AG09309 (cell line): ENCODE measurements around the gene HAUS8.
"Not testable (repeated sequence)": the region's sequence is repeated elsewhere in the genome, so short reads cannot be mapped to it uniquely, and the experiment has no call there.

Experiments
- DNase-seq: peaks from one replicate; pipeline ENCODE4 v3.0.0-alpha.2; 2010; ENCODE audit warnings: low read depth
- H3K4me3 ChIP-seq: 2 replicates; pipeline ENCODE4 v1.5.1; 2011; ENCODE audit warnings: mild to moderate bottlenecking, low read depth, low read length, moderate library complexity; ENCODE audit not compliant: control insufficient read depth
- TF ChIP-seq, protein P1 (sequence below): IDR thresholded peaks from 2 replicates; pipeline ENCODE4 v1.5.1; 2011; ENCODE audit warnings: mild to moderate bottlenecking, low read depth, low read length, inconsistent platforms; ENCODE audit not compliant: insufficient read depth, control insufficient read depth; ENCODE audit errors: missing control alignments

HAUS8 gene

DNA sequence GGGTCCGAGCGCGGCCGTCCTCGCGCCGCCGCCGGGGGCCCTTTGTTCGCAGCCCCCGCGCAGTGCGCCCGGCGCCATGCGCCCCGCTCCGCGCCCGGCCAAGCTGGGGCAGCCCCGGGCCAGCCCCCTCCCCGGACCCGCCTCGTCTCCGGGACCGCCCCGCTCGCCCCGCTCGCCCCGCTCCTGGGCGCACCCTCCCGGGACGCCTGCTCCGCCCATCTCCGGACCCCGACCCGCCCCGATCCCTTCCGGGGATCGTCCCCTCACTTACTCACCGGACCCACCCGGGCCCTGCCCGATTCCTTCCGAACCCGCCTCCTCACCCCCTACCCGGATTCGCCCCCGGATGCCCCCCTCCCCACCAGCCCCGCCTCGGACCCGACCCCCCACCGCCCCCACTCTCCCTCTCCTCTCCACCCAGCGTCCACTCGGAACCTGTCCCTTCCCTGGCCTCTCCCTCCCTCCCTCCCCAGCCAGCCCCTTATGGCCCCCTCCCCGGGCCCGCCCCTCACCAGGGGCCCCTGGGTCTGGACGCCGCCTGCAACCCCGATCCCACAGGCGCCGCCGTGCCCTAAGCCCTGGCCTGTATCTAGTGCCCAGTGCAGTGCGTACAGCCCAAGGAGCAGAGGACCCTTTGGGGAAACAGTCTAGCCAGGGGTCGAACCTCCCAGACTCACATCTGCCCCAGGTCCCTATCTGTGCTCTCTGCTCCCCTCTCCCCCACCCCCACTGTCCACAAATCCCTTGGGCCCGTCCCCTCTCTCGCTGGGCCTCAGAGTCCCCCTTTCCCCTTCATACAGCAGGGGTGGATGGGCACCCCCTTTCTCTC is 48.3 kb downstream of the HAUS8 start, which contains the start of gene CPAMD8:
Gene CPAMD8 (minus strand): TSS at position 105 of the 829 bp plus-strand sequence. CDS start 168 bp downstream, outside the sequence.
- H3K4me3 ChIP-seq, result no peak within 1 kb of the TSS
- no peak for DNase-seq
- TF ChIP-seq, protein P1, sequence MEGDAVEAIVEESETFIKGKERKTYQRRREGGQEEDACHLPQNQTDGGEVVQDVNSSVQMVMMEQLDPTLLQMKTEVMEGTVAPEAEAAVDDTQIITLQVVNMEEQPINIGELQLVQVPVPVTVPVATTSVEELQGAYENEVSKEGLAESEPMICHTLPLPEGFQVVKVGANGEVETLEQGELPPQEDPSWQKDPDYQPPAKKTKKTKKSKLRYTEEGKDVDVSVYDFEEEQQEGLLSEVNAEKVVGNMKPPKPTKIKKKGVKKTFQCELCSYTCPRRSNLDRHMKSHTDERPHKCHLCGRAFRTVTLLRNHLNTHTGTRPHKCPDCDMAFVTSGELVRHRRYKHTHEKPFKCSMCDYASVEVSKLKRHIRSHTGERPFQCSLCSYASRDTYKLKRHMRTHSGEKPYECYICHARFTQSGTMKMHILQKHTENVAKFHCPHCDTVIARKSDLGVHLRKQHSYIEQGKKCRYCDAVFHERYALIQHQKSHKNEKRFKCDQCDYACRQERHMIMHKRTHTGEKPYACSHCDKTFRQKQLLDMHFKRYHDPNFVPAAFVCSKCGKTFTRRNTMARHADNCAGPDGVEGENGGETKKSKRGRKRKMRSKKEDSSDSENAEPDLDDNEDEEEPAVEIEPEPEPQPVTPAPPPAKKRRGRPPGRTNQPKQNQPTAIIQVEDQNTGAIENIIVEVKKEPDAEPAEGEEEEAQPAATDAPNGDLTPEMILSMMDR, result no peak

DNA sequence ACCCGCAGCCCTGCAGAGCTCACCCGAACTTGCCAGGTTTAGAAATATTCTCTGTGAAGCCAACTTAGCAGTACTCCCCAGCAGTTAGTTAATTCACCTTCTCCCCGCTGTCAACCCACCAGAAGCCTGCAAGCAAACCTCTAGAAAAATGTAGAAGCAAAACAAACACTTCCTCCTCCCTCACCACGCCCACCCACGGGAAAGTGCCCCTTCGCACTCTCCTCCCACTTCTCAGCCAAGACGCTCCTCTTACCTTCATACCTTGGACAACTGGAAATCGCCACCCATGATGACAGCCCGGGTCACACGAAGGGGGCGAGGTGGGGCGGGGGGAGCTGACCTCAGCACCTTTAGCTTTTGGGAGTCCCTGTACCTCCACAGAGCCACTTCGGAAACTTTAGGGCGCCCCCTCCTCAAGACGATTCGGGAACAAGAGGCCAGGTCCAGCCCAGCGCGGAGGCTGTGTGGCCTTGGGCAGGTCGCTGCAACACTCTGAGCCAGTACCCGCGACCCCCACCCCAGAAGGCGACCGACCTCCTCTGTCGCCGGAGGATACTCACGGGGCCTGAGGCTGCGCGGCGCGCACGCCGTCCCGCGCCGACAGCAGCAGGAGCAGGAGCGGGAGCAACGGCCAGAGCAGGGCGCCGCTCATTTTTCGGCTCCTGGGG is 49.1 kb downstream of the HAUS8 start:
- no peak overlapping the region for H3K4me3 ChIP-seq
- TF ChIP-seq, protein P1, result no peak
- no peak for DNase-seq

DNA sequence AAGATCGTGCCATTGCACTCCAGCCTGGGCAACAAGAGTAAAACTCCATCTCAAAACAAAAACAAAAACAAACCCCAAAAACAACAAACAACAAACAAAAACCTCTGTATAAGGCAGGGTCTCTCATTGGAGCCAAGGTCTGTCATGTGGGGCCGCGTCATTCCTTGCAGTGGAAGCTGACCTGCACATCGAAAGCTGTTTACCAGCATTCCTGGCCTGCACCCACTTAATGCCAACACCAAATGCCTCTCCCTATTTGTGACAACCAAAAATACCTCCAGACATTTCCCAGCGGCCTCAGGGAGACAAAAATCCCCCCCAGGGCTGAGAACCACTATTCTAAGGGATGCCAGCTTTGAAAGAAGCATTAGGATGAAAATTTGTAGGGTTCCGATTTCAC is 49.9 kb downstream of the HAUS8 start:
- TF ChIP-seq, protein P1, result no peak
- no peak overlapping the region for H3K4me3 ChIP-seq
- no peak for DNase-seq

- H3K4me3 ChIP-seq, DNase-seq: not testable (repeated sequence)
Measured at GRCh38 chr19:17024941-17025340, 50.3 kb downstream of the HAUS8 start.

DNA sequence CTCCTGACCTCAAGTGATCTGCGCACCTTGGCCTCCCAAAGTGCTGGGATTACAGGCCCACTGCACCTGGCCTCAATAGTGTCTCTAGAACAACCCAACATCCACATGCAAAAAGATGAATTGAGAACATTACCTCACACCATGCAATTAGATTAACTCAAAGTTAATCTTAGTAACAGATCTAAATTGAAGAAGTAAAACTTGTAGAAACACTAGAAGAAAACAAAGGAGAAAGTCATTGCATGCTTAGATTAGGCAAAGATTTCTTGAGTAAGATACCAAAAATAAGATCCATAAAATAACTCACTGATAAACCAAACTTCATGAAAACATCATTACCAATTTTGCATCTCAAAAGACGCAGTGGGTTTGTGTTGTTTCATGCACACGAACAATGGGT is 51.4 kb downstream of the HAUS8 start:
- no peak overlapping the region for H3K4me3 ChIP-seq
- no peak for DNase-seq
- TF ChIP-seq, protein P1, result no peak

DNA sequence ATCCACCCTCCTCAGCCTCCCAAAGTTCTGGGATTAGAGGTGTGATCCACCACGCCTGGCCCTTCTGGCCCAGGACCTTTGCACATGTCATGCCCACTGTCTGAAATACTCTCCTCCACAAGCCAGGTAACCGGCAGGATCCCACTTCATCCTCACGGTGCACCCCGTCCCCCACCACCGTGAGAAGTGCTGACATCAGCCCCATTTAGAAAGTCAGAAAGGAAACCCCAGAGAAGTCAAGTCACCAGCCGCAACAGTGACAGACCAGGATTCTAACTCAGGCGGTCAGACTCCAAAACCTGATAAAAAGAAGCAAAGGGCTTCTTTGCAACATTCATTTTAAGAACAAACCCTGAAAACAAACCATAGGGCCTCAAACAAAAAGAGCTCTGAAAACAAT is 52.5 kb downstream of the HAUS8 start:
- TF ChIP-seq, protein P1, result no peak
- no peak overlapping the region for H3K4me3 ChIP-seq

More for the DNA sequence above, 52.5 kb downstream of the HAUS8 start:
- DNase-seq, result no peak
